ENCODE results near the gene ATF2.

The ATF2 gene

DNA sequence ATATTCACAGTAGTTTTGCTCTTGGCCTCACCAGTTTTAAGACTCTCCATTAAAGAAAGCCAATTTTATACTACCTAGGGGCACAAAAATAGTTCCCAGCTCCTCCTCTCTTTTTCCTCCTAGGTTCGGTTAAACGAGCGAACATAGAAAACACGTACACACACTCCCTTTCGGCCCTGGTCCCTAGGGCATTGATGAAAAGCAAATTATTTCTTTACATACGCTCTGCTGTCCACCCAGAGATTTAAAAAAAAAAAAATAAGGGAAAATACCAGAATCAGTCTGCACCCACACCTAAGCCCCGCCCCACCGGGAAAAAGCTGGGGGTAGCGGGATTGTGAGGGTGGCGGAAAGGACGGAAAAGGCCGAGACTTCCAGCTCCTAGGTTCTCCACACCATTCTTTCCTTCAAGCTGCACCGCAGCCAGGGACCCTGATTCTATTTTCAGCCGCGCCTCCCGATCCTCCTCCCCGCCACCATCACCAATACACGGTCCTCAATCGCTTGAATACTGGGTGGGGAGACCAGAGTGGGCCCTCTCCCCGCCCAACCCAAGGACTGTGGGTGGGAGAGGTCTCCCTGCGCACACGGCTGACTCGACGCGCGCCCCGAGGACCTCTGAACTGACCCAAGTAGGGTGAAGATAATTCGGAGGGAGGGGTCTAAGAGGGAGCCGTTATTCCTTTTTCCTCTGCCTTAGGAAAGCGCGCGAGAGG, 769 bp downstream of the ATF2 start:
- Histone ChIP-seq H4K20me1 (peaks cover 55% of the 10 kb centered on the region), H3K4me1 (peaks cover 30% of the 10 kb centered on the region), H3K4me3 (peak overlapping the region; percentile 100), H3K36me3 (peaks cover 15% of the 10 kb centered on the region), H3K27me3 (no peaks in the 10 kb centered on the region), H3K27ac (peak overlapping the region; percentile 97), H3K4me2 (peak overlapping the region; percentile 80), H3K9ac (peak overlapping the region; percentile 98), H3K9me3 (peaks cover 4% of the 10 kb centered on the region; the same call in 1 of the 2 replicates)
- no peak for TF ChIP-seq Cebpa-rat (IDR thresholded peaks at IDR 0.05)

- H3K36me3 ChIP-seq: peaks cover 17% of the 10 kb centered on the region
- H4K20me1 ChIP-seq: peaks cover 62% of the 10 kb centered on the region
- peaks cover 30% of the 10 kb centered on the region for H3K4me1 ChIP-seq
- peak overlapping the region; percentile 98; the same call in 1 of the 2 replicates for H3K9ac ChIP-seq
- peak overlapping the region; percentile 100 for H3K4me3 ChIP-seq
- no peak overlapping the region; the same call in 1 of the 2 replicates for H3K27ac ChIP-seq
- no peaks in the 10 kb centered on the region for H3K27me3 ChIP-seq
- H3K4me2 ChIP-seq: peak overlapping the region; percentile 80
- H3K9me3 ChIP-seq: peaks cover 4% of the 10 kb centered on the region; the same call in 1 of the 2 replicates
- peak; percentile 61; the same call in 1 of the 2 replicates for TF ChIP-seq Cebpa-rat (IDR thresholded peaks at IDR 0.05)
Observed at GRCh38 chr2:175166216-175166824, 1.7 kb downstream of the ATF2 start.

DNA sequence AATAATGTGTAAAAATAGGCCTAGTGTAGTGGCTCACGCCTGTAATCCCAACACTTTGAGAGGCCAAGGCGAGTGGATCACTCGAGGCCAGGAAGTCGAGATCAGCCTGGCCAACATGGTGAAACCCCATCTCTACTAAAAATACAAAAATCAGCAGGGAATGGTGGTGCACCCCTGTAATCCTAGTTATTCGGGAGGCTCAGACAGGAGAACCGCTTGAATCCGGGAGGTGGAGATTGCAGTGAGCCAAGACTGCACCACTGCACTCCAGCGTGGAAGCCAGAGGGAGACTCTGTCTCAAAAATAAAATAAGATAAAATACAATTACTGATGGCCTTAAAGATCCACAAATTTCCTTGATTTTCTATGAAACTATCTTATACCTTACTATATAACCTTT, 3.8 kb downstream of the ATF2 start:
- H4K20me1 ChIP-seq: peaks cover 83% of the 10 kb centered on the region
- H3K4me1 ChIP-seq: peaks cover 21% of the 10 kb centered on the region
- H3K36me3 ChIP-seq: peaks cover 30% of the 10 kb centered on the region
- no peak overlapping the region for H3K4me3 ChIP-seq
- TF ChIP-seq Cebpa-rat (IDR thresholded peaks at IDR 0.05): no peak
- H3K9me3 ChIP-seq: peaks cover 4% of the 10 kb centered on the region; the same call in 1 of the 2 replicates
- no peak overlapping the region for H3K9ac ChIP-seq
- H3K27ac ChIP-seq: no peak overlapping the region
- H3K4me2 ChIP-seq: no peak overlapping the region
- no peaks in the 10 kb centered on the region for H3K27me3 ChIP-seq

GRCh38 chr2:175158894-175159293, 9.1 kb downstream of the ATF2 start:
- no peaks in the 10 kb centered on the region for H3K27me3 ChIP-seq
- H3K27ac ChIP-seq: no peak overlapping the region
- peaks cover 99% of the 10 kb centered on the region for H4K20me1 ChIP-seq
- H3K9me3 ChIP-seq: no peaks in the 10 kb centered on the region; the same call in 1 of the 2 replicates
- H3K4me1 ChIP-seq: peaks cover 5% of the 10 kb centered on the region; the same call in 1 of the 2 replicates
- no peak overlapping the region for H3K4me3 ChIP-seq
- peaks cover 60% of the 10 kb centered on the region for H3K36me3 ChIP-seq
- H3K4me2 ChIP-seq: no peak overlapping the region
- H3K9ac ChIP-seq: no peak overlapping the region
- no peak for TF ChIP-seq Cebpa-rat (IDR thresholded peaks at IDR 0.05)

- Histone ChIP-seq H4K20me1 (peaks cover 100% of the 10 kb centered on the region), H3K9me3 (no peaks in the 10 kb centered on the region), H3K27me3 (no peaks in the 10 kb centered on the region), H3K4me1 (peaks cover 5% of the 10 kb centered on the region; the same call in 1 of the 2 replicates), H3K4me2 (no peak overlapping the region), H3K27ac (no peak overlapping the region), H3K9ac (no peak overlapping the region), H3K4me3 (no peak overlapping the region), H3K36me3 (peaks cover 48% of the 10 kb centered on the region)
- no peak for TF ChIP-seq Cebpa-rat (IDR thresholded peaks at IDR 0.05)
Observed at GRCh38 chr2:175156534-175156933, 11.5 kb downstream of the ATF2 start.

DNA sequence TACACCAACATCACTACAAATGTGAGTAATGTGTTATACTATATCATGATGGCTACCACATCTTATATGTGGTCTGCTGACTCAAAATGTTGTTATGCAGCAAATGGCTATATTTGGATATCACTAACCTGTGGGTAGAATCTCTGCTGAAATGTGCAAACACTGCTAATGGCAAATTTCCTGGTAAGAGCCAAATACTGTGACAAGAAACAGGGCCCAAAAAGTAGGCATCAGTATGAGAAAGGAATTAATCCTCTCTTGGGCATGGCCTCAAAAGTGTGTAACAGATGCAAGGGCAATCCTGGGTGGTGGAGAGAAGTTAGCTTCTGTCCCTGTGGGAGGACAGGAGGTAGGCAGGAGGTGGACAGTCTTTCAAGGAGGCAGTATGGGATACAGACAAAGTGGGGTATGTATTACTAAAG, 13.3 kb downstream of the ATF2 start:
- Histone ChIP-seq H3K4me1 (peaks cover 5% of the 10 kb centered on the region; the same call in 1 of the 2 replicates), H3K9me3 (no peaks in the 10 kb centered on the region), H3K36me3 (peaks cover 44% of the 10 kb centered on the region), H3K27ac (no peak overlapping the region), H3K4me3 (no peak overlapping the region), H3K9ac (no peak overlapping the region), H3K4me2 (no peak overlapping the region), H4K20me1 (peaks cover 100% of the 10 kb centered on the region), H3K27me3 (no peaks in the 10 kb centered on the region)
- TF ChIP-seq Cebpa-rat (IDR thresholded peaks at IDR 0.05): no peak

DNA sequence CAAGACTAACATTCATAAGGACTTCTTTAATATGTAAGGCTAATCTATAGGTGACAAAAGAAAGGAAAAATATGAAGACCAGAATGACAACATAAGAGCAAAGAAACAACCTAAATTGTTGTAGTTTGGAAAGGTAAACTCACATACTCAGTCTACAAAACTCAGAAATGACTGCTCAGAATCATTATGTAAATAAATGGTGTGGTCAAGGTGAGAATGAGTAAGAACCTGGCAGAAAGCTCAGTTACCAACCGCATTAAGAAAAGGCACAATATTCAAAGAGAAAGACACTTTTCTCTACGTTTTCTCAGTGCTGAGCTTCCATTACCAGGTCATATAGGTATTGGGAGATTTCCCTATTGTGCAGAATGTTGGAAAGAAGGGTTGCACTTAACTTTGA, 15.8 kb downstream of the ATF2 start:
- H3K4me2 ChIP-seq: no peak overlapping the region
- H4K20me1 ChIP-seq: peaks cover 100% of the 10 kb centered on the region
- H3K9me3 ChIP-seq: no peaks in the 10 kb centered on the region
- H3K36me3 ChIP-seq: peaks cover 45% of the 10 kb centered on the region
- no peak overlapping the region for H3K9ac ChIP-seq
- H3K4me1 ChIP-seq: peaks cover 5% of the 10 kb centered on the region; the same call in 1 of the 2 replicates
- TF ChIP-seq Cebpa-rat (IDR thresholded peaks at IDR 0.05): no peak
- no peak overlapping the region for H3K4me3 ChIP-seq
- H3K27ac ChIP-seq: no peak overlapping the region
- H3K27me3 ChIP-seq: no peaks in the 10 kb centered on the region

- Histone ChIP-seq H3K4me1 (peaks cover 5% of the 10 kb centered on the region; the same call in 1 of the 2 replicates), H3K36me3 (peaks cover 41% of the 10 kb centered on the region), H3K27me3 (no peaks in the 10 kb centered on the region), H3K4me3 (no peak overlapping the region), H3K4me2 (no peak overlapping the region), H3K9ac (no peak overlapping the region), H3K9me3 (no peaks in the 10 kb centered on the region), H3K27ac (no peak overlapping the region), H4K20me1 (peaks cover 100% of the 10 kb centered on the region)
- TF ChIP-seq Cebpa-rat (IDR thresholded peaks at IDR 0.05): no peak
Observed at GRCh38 chr2:175151791-175152190, 16.2 kb downstream of the ATF2 start.

DNA sequence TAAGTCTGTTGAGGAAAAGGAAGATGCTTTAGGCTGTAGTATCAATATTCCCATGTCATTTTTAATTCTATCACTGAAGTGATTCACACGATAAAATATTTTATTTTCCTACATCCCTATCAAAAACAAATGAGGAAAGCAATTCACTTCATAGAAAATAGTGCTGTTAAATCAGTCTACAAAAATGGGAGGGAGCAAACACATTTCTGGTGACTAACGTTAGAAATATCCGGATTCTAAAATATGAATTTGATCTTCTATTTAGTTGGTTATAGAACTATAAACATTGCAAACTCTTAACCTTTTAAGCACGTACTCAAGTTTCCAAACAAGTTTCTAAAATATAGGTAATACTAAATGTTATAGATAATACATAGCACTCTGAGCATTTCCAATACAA, 20.8 kb downstream of the ATF2 start:
- H3K36me3 ChIP-seq: peaks cover 65% of the 10 kb centered on the region
- H3K4me2 ChIP-seq: no peak overlapping the region
- no peaks in the 10 kb centered on the region for H3K27me3 ChIP-seq
- H3K9ac ChIP-seq: no peak overlapping the region
- H3K4me1 ChIP-seq: no peaks in the 10 kb centered on the region
- no peak overlapping the region for H3K4me3 ChIP-seq
- TF ChIP-seq Cebpa-rat (IDR thresholded peaks at IDR 0.05): no peak
- peaks cover 99% of the 10 kb centered on the region for H4K20me1 ChIP-seq
- H3K27ac ChIP-seq: no peak overlapping the region
- no peaks in the 10 kb centered on the region for H3K9me3 ChIP-seq

DNA sequence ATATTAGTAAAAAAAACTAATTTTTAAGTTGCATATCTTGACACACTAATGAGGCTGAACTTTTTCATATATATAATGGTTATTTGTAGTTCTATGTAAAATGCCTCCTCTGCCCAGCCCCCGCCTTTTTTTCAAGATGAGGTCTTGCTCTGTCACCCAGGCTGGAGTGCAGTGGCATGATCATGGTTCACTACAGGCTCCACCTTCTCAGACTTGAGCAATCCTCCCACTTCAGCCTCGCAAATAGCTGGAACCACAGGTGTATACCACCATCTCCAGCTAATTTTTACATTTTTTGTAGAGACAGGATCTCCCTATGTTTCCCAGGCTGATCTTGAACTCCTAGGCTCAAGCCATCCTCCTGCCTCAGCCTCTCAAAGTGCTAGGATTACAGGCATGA, 24.3 kb downstream of the ATF2 start:
- H3K9me3 ChIP-seq: no peaks in the 10 kb centered on the region
- H3K9ac ChIP-seq: no peak overlapping the region
- H3K27ac ChIP-seq: no peak overlapping the region
- no peaks in the 10 kb centered on the region for H3K27me3 ChIP-seq
- H3K36me3 ChIP-seq: peaks cover 78% of the 10 kb centered on the region
- H3K4me1 ChIP-seq: no peaks in the 10 kb centered on the region
- H3K4me2 ChIP-seq: no peak overlapping the region
- H4K20me1 ChIP-seq: peaks cover 98% of the 10 kb centered on the region
- H3K4me3 ChIP-seq: no peak overlapping the region
- no peak for TF ChIP-seq Cebpa-rat (IDR thresholded peaks at IDR 0.05)
